Body of pancreas (tissue), 4 donors: ENCODE results near the gene PLEKHA7.

Experiments used
- CTCF ChIP-seq, 7 experiments: fragments of 450-650 bp in 4 of 7; fragments of 200-600 bp in 3 of 7; sonication (generic) in 3 of 7; IDR thresholded peaks; one replicate each; pipeline ENCODE4 v1.5.1; 2016 to 2019; ENCODE audit warnings: antibody characterized with exemption in 7 of 7
- POLR2A ChIP-seq, 3 donors: fragments of 450-650 bp; IDR thresholded peaks; one replicate each; pipeline ENCODE4 v1.6.1; 2016; ENCODE audit warnings: antibody characterized with exemption in 3 of 3, mild to moderate bottlenecking in 2 of 3

- TF ChIP-seq CTCF (IDR thresholded peaks at IDR 0.05) (no peak), POLR2A (IDR thresholded peaks at IDR 0.05) (no peak)
Measured at GRCh38 chr11:16897470-16898061, 116.6 kb downstream of the PLEKHA7 start.
